GM12873 (cell line): Measurements from ENCODE around the gene YIPF7.
A peak's percentile ranks its signal among the peaks of the same experiment; 100 is the strongest.

ENCODE experiments used
- CTCF ChIP-seq: IDR thresholded peaks from 2 replicates; pipeline ENCODE4 v1.5.1; 2012; ENCODE audit warnings: low read depth, mild to moderate bottlenecking, moderate library complexity, low read length, control low read depth; ENCODE audit not compliant: insufficient read depth; ENCODE audit errors: missing control alignments

YIPF7 gene

GRCh38 chr4:44660396-44660795 lies 9.0 kb upstream of the YIPF7 start:
- TF ChIP-seq CTCF = no peak

- TF ChIP-seq CTCF = no peak
Observed at GRCh38 chr4:44652002-44652401, 577 bp upstream of the YIPF7 start.

- no peak for TF ChIP-seq CTCF
Observed at GRCh38 chr4:44646151-44646550, 5.3 kb downstream of the YIPF7 start.

- TF ChIP-seq CTCF = no peak
Observed at GRCh38 chr4:44638091-44638490, 13.3 kb downstream of the YIPF7 start.

GRCh38 chr4:44632733-44633132 lies 18.7 kb downstream of the YIPF7 start:
- no peak for TF ChIP-seq CTCF

- no peak for TF ChIP-seq CTCF
Observed at GRCh38 chr4:44632089-44632488, 19.3 kb downstream of the YIPF7 start.

- TF ChIP-seq CTCF = peak; percentile 61
Observed at GRCh38 chr4:44629280-44629866, 22.1 kb downstream of the YIPF7 start.
